ENCODE results near the gene CXCR2.

- no peak for TF ChIP-seq CTCF (conservative IDR thresholded peaks at IDR 0.05)
- TF ChIP-seq EZH2 (IDR thresholded peaks at IDR 0.05; ENCODE audit: low read depth) = no peak
Measured at GRCh38 chr2:218081695-218082094, 44.1 kb upstream of the CXCR2 start.

Data from PC-9 (cell line).